Measurements from ENCODE around the gene NCF4.
A peak's percentile ranks its signal among the peaks of the same experiment; 100 is the strongest.

The NCF4 gene

DNA sequence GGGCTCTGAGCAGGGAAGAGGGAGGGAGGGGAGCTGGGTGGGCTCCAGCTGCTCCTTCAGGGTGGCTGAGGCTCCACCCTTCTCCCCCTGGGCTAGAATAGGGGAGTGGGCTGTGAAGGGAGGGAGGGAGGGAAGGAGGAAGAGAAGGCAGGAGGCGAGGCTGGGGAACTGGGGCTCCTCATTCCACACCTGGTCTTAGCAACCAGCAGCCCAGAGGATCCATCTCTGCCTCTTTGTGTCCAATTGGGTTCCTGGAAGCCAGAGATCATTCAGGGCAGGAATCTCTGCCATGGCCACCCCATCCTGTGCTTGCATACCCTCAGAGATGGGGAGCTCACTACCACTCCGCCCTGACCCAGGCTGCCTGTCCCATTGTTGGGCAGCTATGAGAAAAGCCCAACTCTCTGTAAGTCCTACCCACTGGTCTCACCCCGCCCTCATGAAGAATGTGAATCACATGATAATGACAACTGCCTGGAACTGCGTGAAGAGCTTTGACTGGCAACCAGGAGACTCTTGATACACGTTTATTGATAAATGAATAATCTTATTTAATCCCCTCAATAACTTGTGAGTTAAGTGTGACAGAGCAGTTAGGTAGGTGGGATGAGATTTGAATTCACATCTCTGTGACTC, 7.9 kb downstream of the NCF4 start:
- DNase-seq, result no peak
- Mint-ChIP-seq H3K27ac (peak overlapping the region in 1 of 2 donors; percentile 90), H3K27me3 (peaks cover 13% of the 10 kb centered on the region), H3K4me3 (no peak overlapping the region), H3K9me3 (peaks cover 0 to 5% of the 10 kb centered on the region in 2 donors), H3K4me1 (peaks cover 37% of the 10 kb centered on the region)
- no peak for ATAC-seq

GRCh38 chr22:36870250-36870649, 9.4 kb downstream of the NCF4 start:
- Mint-ChIP-seq H3K4me1 (peaks cover 34% of the 10 kb centered on the region), H3K9me3 (peaks cover 0 to 5% of the 10 kb centered on the region in 2 donors), H3K27me3 (peaks cover 13% of the 10 kb centered on the region), H3K4me3 (no peak overlapping the region), H3K27ac (peak overlapping the region in 1 of 2 donors; percentile 81)
- ATAC-seq, result no peak
- no peak for DNase-seq

GRCh38 chr22:36871669-36872081, 10.9 kb downstream of the NCF4 start:
- Mint-ChIP-seq H3K27me3 (peaks cover 13% of the 10 kb centered on the region), H3K4me1 (peaks cover 25% of the 10 kb centered on the region), H3K4me3 (no peak overlapping the region), H3K27ac (no peak overlapping the region), H3K9me3 (peaks cover 0 to 5% of the 10 kb centered on the region in 2 donors)
- DNase-seq (no peak), ATAC-seq (no peak)

DNA sequence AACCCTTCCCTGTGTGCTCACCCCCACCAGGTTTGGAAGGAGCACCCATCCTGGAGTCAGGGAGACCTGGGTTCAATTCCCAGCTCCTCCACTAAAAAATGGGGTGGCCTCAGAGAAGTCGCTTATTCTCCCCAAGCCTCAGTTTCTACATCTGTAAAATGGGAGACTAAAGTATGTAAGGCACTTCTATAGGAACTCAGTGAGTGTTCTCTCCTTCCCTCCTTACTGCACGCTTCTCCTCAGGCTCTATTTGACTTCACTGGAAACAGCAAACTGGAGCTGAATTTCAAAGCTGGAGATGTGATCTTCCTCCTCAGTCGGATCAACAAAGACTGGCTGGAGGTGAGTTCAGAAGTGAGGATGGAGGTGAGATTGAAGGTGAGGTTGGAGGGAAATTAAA, 11.3 kb downstream of the NCF4 start:
- ATAC-seq, result no peak
- H3K27ac Mint-ChIP-seq, result peak overlapping the region; percentile 40 to 71
- DNase-seq, result no peak
- H3K27me3 Mint-ChIP-seq, result peaks cover 16% of the 10 kb centered on the region
- peaks cover 0 to 5% of the 10 kb centered on the region in 2 donors for H3K9me3 Mint-ChIP-seq
- no peak overlapping the region for H3K4me3 Mint-ChIP-seq
- H3K4me1 Mint-ChIP-seq, result peaks cover 25% of the 10 kb centered on the region

- ATAC-seq (no peak), DNase-seq (no peak)
- Mint-ChIP-seq H3K9me3 (peaks cover 0 to 5% of the 10 kb centered on the region in 2 donors), H3K27me3 (peaks cover 25% of the 10 kb centered on the region), H3K4me1 (peaks cover 25% of the 10 kb centered on the region), H3K4me3 (peak overlapping the region in 1 of 2 donors; percentile 2), H3K27ac (peak overlapping the region; percentile 16 to 40)
These were observed 12.2 kb downstream of the NCF4 start for GRCh38 chr22:36872866-36873498.

- ATAC-seq, result peak; percentile 96
- H3K4me1 Mint-ChIP-seq, result peaks cover 25% of the 10 kb centered on the region
- peak overlapping the region; percentile 27 to 43 for H3K4me3 Mint-ChIP-seq
- peaks cover 1 to 5% of the 10 kb centered on the region in 2 donors for H3K9me3 Mint-ChIP-seq
- peak overlapping the region; percentile 59 to 88 for H3K27ac Mint-ChIP-seq
- peak; percentile 35 to 77 for DNase-seq
- peaks cover 30% of the 10 kb centered on the region for H3K27me3 Mint-ChIP-seq
These were observed 13.0 kb downstream of the NCF4 start for GRCh38 chr22:36873614-36874308.

- Mint-ChIP-seq H3K27ac (peak overlapping the region; percentile 59 to 88), H3K4me3 (peak overlapping the region in 1 of 2 donors; percentile 43), H3K4me1 (peaks cover 25% of the 10 kb centered on the region), H3K9me3 (peaks cover 6 to 8% of the 10 kb centered on the region in 2 donors), H3K27me3 (peaks cover 30% of the 10 kb centered on the region)
- ATAC-seq, result no peak
- DNase-seq, result no peak
These were observed 13.5 kb downstream of the NCF4 start for GRCh38 chr22:36874309-36874696.

- Mint-ChIP-seq H3K4me3 (no peak overlapping the region), H3K27me3 (peaks cover 30% of the 10 kb centered on the region), H3K9me3 (peaks cover 11 to 12% of the 10 kb centered on the region in 2 donors), H3K27ac (no peak overlapping the region), H3K4me1 (peaks cover 25% of the 10 kb centered on the region)
- ATAC-seq (no peak), DNase-seq (no peak)
These were observed 13.9 kb downstream of the NCF4 start for GRCh38 chr22:36874736-36875135.

GRCh38 chr22:36875741-36876140, 14.9 kb downstream of the NCF4 start:
- no peak for DNase-seq
- Mint-ChIP-seq H3K27me3 (peaks cover 23% of the 10 kb centered on the region), H3K4me1 (peaks cover 25% of the 10 kb centered on the region), H3K9me3 (peaks cover 20 to 21% of the 10 kb centered on the region in 2 donors), H3K4me3 (no peak overlapping the region), H3K27ac (peak overlapping the region in 1 of 2 donors; percentile 91)
- ATAC-seq, result no peak

- H3K27me3 Mint-ChIP-seq, result peaks cover 20% of the 10 kb centered on the region
- peaks cover 37 to 48% of the 10 kb centered on the region in 2 donors for H3K9me3 Mint-ChIP-seq
- ATAC-seq (no peak), DNase-seq (no peak)
- H3K4me1 Mint-ChIP-seq, result peaks cover 15% of the 10 kb centered on the region
- H3K4me3 Mint-ChIP-seq, result no peak overlapping the region
- H3K27ac Mint-ChIP-seq, result no peak overlapping the region
These were observed 19.0 kb downstream of the NCF4 start for GRCh38 chr22:36879775-36880174.

DNA sequence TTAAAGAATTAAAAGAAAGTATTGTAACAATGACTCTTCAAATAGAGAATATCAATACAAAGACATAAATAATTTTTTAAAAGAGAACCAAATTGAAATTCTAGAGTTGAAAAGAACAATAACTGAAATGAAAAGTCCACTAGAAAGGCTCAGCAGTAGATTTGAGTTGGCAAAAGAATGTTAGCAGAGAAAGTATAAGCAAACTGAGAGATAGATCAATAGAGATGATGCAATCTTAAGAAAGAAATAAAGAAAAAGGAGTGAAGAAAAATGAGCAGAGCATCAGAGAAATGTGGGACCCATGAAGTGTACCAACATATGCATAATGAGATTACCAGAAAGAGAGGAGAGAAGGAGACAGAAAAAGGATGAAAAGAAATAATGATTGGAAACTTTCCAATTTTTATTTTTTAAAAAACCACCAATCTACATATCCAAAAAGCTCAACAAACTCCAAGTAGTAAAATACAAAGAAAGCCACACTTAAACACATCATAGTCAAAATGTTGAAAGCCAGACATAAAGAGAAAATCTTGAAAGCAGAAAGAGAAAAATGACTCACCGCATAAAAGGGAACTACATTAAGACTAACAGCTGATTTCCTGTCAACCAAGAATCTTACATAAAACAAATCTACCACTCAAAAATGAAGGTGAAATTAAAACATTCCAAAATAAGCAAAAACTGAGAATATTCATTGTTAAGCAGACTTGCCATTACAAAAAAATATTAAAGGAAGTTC, 20.9 kb downstream of the NCF4 start:
- peaks cover 29% of the 10 kb centered on the region for H3K27me3 Mint-ChIP-seq
- DNase-seq, result no peak
- H3K4me1 Mint-ChIP-seq, result peaks cover 19% of the 10 kb centered on the region
- peak overlapping the region; percentile 81 to 88 for H3K27ac Mint-ChIP-seq
- H3K9me3 Mint-ChIP-seq, result peaks cover 37 to 48% of the 10 kb centered on the region in 2 donors
- ATAC-seq, result peak; percentile 57
- peak overlapping the region in 1 of 2 donors; percentile 12 for H3K4me3 Mint-ChIP-seq

DNA sequence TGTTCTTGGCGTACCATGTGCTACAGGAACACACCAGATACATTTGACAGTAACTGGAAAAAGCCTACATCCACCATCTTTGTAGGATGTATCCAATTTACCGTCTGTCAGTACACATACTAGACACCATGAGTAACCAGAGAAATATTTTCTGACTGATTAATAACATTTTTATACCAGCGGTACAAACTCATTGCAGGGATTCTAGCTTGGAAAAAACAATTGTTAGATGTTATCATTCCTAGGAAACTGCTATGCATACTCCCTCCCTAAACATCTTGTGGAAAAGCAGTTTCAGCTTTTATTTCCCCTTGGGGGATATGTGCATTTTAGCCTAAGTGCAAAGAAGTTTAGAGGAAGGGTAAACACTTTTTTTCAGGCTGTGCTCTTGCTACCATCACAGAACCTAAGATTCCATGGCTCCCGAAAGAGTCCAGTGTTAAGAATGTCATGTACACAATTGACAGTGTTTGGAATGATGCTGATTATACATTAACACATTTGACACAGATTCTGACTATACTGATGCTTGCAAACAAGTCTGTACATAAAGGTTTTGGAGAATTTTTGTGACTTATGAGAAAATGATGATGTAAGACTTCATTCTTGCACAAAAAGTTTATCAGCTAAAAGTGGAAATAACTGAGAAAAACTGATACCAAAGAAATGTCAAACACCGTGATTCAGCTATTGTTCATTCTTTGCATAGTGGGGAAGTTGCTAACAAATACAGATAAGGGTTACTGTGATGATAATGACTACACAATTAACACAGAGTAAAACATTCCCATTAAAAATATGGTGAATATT, 23.7 kb downstream of the NCF4 start:
- no peak for DNase-seq
- no peak for ATAC-seq
- H3K27ac Mint-ChIP-seq, result no peak overlapping the region
- peaks cover 31 to 40% of the 10 kb centered on the region in 2 donors for H3K9me3 Mint-ChIP-seq
- H3K4me3 Mint-ChIP-seq, result no peak overlapping the region
- peaks cover 27% of the 10 kb centered on the region for H3K27me3 Mint-ChIP-seq
- H3K4me1 Mint-ChIP-seq, result peaks cover 25% of the 10 kb centered on the region

- DNase-seq (no peak), ATAC-seq (no peak)
- Mint-ChIP-seq H3K4me3 (no peak overlapping the region), H3K4me1 (peaks cover 25% of the 10 kb centered on the region), H3K27ac (no peak overlapping the region), H3K9me3 (peaks cover 24 to 30% of the 10 kb centered on the region in 2 donors), H3K27me3 (peaks cover 27% of the 10 kb centered on the region)
These were observed 24.7 kb downstream of the NCF4 start for GRCh38 chr22:36885474-36885873.

DNA sequence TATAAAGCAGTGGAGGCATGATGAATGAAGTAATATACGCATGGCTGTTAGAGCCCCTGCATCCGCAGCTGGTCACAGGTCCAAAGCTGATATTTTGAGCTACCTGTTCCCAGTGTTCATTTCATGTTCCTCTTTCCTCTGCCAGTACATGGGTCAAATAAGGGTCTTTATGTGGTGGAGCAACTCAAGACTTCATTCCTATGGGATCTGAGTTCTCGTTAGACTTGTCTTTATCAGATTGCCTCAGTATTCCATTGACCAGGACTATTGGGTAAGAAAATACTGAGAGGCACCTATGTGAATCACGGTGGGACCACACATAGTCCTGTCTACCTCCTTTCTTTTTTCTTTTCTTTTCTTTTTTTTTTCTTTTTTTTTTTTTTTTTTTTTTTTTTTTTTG, 25.2 kb downstream of the NCF4 start:
- peaks cover 25% of the 10 kb centered on the region for H3K4me1 Mint-ChIP-seq
- no peak overlapping the region for H3K27ac Mint-ChIP-seq
- H3K4me3 Mint-ChIP-seq, result no peak overlapping the region
- peaks cover 28% of the 10 kb centered on the region for H3K27me3 Mint-ChIP-seq
- DNase-seq (no peak), ATAC-seq (no peak)
- H3K9me3 Mint-ChIP-seq, result peaks cover 20 to 25% of the 10 kb centered on the region in 2 donors

DNA sequence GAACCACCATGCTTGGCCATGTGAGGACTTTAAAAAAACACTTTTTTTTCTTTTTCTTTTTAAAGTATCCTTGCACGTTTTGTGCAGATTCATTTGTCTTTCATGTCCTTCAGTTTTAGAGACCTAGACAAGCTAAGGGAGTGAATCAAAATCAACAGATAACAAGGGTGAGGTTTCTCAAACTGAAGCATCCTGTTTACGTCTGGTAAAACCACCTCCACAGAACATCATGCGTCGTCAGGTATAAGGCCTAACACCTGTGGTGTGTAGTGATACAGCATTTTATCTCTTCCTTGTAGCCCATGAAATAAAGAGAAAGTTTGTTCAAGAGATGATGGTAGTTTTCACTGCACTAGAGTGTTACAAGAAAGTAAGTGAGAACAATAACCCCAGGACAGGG, 26.4 kb downstream of the NCF4 start:
- H3K4me1 Mint-ChIP-seq, result peaks cover 27% of the 10 kb centered on the region
- H3K27me3 Mint-ChIP-seq, result peaks cover 40% of the 10 kb centered on the region
- DNase-seq, result no peak
- H3K27ac Mint-ChIP-seq, result no peak overlapping the region
- H3K4me3 Mint-ChIP-seq, result no peak overlapping the region
- no peak for ATAC-seq
- peaks cover 9 to 13% of the 10 kb centered on the region in 2 donors for H3K9me3 Mint-ChIP-seq

Data from stimulated activated naive CD8-positive, alpha-beta T cell treated with anti-CD3 and anti-CD28 coated beads, Interleukin-15, amount 100 ng/mL, for 72 hours (primary cell).